Measurements from ENCODE around the gene IRF5. TPM values are rescaled to one million over a fixed set of nuclear protein-coding genes. Genes with fewer than 3 reads are reported as not detected.

Gene IRF5
- total and polyA plus RNA-seq, 4 donors = 4.3 to 6.2 (median 4.5) TPM

DNA sequence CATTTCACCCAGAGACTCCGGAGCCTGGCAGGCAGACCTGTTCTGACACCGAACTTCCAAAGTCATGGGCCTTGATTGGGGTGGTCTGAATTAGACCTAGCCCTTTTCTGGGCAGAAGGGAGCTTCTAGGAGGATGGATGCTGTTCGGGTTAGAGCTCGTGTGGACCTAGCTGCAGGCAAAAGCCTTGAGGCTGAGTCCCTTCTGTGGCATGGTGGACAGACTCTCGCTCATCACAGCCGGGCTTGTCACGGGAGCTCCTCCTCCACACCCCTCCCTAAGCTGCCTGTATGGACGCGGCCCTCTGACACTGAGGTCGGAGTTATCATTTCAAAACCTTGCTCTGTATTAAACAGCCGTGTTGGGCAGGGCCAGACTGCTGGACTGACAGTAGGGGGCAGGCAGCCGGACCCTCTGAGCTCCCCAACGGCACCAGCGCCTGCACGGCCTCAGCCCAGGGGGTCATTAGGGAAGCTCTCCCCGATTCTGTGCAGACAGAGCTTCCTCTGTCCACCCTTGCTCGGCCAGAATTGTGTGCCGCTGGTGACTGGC lies 2.2 kb downstream of the IRF5 start (continued):
- TF ChIP-seq, protein P1, sequence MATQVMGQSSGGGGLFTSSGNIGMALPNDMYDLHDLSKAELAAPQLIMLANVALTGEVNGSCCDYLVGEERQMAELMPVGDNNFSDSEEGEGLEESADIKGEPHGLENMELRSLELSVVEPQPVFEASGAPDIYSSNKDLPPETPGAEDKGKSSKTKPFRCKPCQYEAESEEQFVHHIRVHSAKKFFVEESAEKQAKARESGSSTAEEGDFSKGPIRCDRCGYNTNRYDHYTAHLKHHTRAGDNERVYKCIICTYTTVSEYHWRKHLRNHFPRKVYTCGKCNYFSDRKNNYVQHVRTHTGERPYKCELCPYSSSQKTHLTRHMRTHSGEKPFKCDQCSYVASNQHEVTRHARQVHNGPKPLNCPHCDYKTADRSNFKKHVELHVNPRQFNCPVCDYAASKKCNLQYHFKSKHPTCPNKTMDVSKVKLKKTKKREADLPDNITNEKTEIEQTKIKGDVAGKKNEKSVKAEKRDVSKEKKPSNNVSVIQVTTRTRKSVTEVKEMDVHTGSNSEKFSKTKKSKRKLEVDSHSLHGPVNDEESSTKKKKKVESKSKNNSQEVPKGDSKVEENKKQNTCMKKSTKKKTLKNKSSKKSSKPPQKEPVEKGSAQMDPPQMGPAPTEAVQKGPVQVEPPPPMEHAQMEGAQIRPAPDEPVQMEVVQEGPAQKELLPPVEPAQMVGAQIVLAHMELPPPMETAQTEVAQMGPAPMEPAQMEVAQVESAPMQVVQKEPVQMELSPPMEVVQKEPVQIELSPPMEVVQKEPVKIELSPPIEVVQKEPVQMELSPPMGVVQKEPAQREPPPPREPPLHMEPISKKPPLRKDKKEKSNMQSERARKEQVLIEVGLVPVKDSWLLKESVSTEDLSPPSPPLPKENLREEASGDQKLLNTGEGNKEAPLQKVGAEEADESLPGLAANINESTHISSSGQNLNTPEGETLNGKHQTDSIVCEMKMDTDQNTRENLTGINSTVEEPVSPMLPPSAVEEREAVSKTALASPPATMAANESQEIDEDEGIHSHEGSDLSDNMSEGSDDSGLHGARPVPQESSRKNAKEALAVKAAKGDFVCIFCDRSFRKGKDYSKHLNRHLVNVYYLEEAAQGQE (IDR thresholded peaks at IDR 0.05) = no peak

DNA sequence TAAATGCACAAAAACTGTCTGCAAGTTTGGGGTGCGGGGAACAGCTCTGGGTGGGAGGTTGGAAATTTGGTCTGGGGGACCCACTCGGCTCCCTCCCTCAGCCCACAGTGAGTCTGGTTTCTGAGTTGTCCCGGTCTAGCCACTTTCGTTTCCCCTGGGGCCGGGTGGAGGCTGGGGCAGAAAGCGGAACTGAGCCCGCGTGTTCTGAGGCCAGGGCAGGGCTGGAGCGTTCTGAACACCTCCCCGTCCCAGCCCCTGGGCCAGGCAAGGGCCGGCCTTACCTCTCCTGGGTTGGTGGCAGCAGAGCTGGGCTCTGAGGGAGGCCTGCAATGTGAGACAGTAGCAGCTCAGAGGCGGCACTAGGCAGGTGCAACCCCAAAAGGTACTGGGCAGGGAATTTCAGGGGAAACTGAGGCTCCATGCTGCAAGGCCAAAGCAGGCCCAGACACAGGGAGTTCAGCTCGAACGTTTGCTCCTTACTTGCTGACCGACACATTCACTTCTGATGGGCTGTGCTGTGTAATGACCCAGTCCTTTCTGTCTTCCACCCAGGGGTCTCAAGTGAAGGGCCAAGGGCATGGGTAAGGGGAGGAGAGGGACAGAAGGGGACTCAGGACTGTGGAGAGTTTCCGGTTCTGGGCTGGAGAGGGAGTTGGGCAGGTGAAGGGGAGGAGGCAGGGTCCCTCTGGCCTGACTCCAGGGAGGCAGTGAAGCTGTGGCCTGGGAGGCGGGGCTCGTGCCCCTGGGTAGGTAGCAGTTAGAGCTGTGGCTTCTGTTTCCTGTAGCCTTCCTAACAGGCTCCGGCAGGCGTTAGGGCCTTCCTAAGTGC lies 3.0 kb downstream of the IRF5 start:
- Histone ChIP-seq H3K36me3 (ENCODE audit: control insufficient read depth in 4 of 4, insufficient read depth in 3 of 4, low read depth in 1 of 4, low read length in 3 of 4) (peaks cover 0 to 1% (median 0%) of the 10 kb centered on the region in 4 donors), H3K27me3 (ENCODE audit: control insufficient read depth in 4 of 4, insufficient read depth in 4 of 4, low read length in 3 of 4) (no peaks in the 10 kb centered on the region), H3K9ac (ENCODE audit: low read depth in 1 of 2, low read length in 2 of 2) (no peak overlapping the region), H3K4me1 (ENCODE audit: control insufficient read depth in 4 of 4, insufficient read depth in 4 of 4, low read length in 3 of 4) (peaks cover 5 to 29% (median 15%) of the 10 kb centered on the region in 4 donors), H3K27ac (ENCODE audit: low read depth in 1 of 2, low read length in 2 of 2) (peak overlapping the region; percentile 14 to 40), H3K9me3 (ENCODE audit: control insufficient read depth in 4 of 4, low read length in 3 of 4) (no peaks in the 10 kb centered on the region), H3K4me3 (ENCODE audit: low read depth in 1 of 3, low read length in 3 of 3) (no peak overlapping the region)
- DNase-seq (ENCODE audit: low spot score) = peak; percentile 35
- WGBS = 82% methylated on average over 20 of the region's 20 CpGs
- no peak for TF ChIP-seq EGR1 (IDR thresholded peaks at IDR 0.05; ENCODE audit: low read depth in 2 of 2)

DNA sequence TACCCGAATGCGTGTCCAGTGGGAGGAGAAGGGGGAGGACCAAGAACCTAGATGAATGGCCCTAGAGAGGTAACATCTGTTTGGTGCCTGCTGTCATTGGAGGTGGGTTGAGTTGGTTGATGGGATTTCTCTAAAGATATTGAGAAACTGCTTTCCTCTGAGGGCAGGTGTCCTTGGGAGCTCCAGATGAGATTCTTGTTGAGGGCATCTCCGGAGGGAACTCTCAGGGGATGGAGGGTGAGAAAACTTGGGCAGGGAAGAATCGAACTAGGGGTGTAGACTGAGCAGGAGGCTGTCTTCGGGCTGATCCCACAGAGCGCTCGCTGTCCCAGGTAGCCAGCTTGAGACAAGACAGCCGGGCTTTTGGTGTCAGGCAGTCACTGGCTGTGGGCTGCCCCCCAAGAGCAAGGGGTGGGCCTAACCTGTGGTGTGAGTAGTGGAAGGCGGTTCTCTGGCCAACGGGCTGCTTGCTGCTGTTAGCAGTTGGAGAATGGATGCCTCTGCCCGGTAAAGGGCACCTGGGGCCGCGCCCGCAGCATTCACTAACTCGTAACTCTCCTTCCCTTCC lies 3.7 kb downstream of the IRF5 start:
- Histone ChIP-seq H3K4me3 (ENCODE audit: low read depth in 1 of 3, low read length in 3 of 3) (no peak overlapping the region), H3K27me3 (ENCODE audit: control insufficient read depth in 4 of 4, insufficient read depth in 4 of 4, low read length in 3 of 4) (no peaks in the 10 kb centered on the region), H3K36me3 (ENCODE audit: control insufficient read depth in 4 of 4, insufficient read depth in 3 of 4, low read depth in 1 of 4, low read length in 3 of 4) (peaks cover 0 to 1% (median 0%) of the 10 kb centered on the region in 4 donors), H3K9ac (ENCODE audit: low read depth in 1 of 2, low read length in 2 of 2) (no peak overlapping the region), H3K9me3 (ENCODE audit: control insufficient read depth in 4 of 4, low read length in 3 of 4) (no peaks in the 10 kb centered on the region), H3K27ac (ENCODE audit: low read depth in 1 of 2, low read length in 2 of 2) (no peak overlapping the region), H3K4me1 (ENCODE audit: control insufficient read depth in 4 of 4, insufficient read depth in 4 of 4, low read length in 3 of 4) (peaks cover 5 to 25% (median 13%) of the 10 kb centered on the region in 4 donors)
- TF ChIP-seq, protein P2, sequence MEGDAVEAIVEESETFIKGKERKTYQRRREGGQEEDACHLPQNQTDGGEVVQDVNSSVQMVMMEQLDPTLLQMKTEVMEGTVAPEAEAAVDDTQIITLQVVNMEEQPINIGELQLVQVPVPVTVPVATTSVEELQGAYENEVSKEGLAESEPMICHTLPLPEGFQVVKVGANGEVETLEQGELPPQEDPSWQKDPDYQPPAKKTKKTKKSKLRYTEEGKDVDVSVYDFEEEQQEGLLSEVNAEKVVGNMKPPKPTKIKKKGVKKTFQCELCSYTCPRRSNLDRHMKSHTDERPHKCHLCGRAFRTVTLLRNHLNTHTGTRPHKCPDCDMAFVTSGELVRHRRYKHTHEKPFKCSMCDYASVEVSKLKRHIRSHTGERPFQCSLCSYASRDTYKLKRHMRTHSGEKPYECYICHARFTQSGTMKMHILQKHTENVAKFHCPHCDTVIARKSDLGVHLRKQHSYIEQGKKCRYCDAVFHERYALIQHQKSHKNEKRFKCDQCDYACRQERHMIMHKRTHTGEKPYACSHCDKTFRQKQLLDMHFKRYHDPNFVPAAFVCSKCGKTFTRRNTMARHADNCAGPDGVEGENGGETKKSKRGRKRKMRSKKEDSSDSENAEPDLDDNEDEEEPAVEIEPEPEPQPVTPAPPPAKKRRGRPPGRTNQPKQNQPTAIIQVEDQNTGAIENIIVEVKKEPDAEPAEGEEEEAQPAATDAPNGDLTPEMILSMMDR (IDR thresholded peaks at IDR 0.05; ENCODE audit: low read depth, low read length, missing input control) = no peak
- TF ChIP-seq FOXA2 (IDR thresholded peaks at IDR 0.05) = no peak
- TF ChIP-seq, protein P3, sequence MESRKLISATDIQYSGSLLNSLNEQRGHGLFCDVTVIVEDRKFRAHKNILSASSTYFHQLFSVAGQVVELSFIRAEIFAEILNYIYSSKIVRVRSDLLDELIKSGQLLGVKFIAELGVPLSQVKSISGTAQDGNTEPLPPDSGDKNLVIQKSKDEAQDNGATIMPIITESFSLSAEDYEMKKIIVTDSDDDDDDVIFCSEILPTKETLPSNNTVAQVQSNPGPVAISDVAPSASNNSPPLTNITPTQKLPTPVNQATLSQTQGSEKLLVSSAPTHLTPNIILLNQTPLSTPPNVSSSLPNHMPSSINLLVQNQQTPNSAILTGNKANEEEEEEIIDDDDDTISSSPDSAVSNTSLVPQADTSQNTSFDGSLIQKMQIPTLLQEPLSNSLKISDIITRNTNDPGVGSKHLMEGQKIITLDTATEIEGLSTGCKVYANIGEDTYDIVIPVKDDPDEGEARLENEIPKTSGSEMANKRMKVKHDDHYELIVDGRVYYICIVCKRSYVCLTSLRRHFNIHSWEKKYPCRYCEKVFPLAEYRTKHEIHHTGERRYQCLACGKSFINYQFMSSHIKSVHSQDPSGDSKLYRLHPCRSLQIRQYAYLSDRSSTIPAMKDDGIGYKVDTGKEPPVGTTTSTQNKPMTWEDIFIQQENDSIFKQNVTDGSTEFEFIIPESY (IDR thresholded peaks at IDR 0.05) = no peak
- TF ChIP-seq, protein P4, sequence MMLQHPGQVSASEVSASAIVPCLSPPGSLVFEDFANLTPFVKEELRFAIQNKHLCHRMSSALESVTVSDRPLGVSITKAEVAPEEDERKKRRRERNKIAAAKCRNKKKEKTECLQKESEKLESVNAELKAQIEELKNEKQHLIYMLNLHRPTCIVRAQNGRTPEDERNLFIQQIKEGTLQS (IDR thresholded peaks at IDR 0.05) = no peak
- no peak for TF ChIP-seq EGR1 (IDR thresholded peaks at IDR 0.05; ENCODE audit: low read depth in 2 of 2)
- TF ChIP-seq FOXA1 (IDR thresholded peaks at IDR 0.05) = no peak
- TF ChIP-seq NR2F2 (IDR thresholded peaks at IDR 0.05) = no peak
- no peak for TF ChIP-seq HNF4G (IDR thresholded peaks at IDR 0.05)
- no peak for TF ChIP-seq TAF1 (conservative IDR thresholded peaks at IDR 0.05)
- no peak for TF ChIP-seq HNF4A (conservative IDR thresholded peaks at IDR 0.05)
- TF ChIP-seq GABPA (IDR thresholded peaks at IDR 0.05 in 1 of 2, conservative IDR thresholded peaks at IDR 0.05 in 1 of 2) = no peak
- TF ChIP-seq YY1 (IDR thresholded peaks at IDR 0.05) = no peak
- TF ChIP-seq RAD21 (IDR thresholded peaks at IDR 0.05) = no peak
- TF ChIP-seq, protein P5, sequence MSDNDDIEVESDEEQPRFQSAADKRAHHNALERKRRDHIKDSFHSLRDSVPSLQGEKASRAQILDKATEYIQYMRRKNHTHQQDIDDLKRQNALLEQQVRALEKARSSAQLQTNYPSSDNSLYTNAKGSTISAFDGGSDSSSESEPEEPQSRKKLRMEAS (IDR thresholded peaks at IDR 0.05) = no peak
- 93% methylated on average over 15 of the region's 15 CpGs for WGBS
- no peak for DNase-seq (ENCODE audit: low spot score)

Data from liver (tissue), 9 donors.